Measurements from ENCODE around the gene POLE. TPM values are rescaled to one million over a fixed set of nuclear protein-coding genes. Genes with fewer than 3 reads are reported as not detected.

POLE gene
- total and polyA plus RNA-seq, 9 of the 15 experiments (the other 6 are each of a cell fraction or from before 2014, with no cell fraction given) = 2.4 to 154 (median 49.6) TPM

DNA sequence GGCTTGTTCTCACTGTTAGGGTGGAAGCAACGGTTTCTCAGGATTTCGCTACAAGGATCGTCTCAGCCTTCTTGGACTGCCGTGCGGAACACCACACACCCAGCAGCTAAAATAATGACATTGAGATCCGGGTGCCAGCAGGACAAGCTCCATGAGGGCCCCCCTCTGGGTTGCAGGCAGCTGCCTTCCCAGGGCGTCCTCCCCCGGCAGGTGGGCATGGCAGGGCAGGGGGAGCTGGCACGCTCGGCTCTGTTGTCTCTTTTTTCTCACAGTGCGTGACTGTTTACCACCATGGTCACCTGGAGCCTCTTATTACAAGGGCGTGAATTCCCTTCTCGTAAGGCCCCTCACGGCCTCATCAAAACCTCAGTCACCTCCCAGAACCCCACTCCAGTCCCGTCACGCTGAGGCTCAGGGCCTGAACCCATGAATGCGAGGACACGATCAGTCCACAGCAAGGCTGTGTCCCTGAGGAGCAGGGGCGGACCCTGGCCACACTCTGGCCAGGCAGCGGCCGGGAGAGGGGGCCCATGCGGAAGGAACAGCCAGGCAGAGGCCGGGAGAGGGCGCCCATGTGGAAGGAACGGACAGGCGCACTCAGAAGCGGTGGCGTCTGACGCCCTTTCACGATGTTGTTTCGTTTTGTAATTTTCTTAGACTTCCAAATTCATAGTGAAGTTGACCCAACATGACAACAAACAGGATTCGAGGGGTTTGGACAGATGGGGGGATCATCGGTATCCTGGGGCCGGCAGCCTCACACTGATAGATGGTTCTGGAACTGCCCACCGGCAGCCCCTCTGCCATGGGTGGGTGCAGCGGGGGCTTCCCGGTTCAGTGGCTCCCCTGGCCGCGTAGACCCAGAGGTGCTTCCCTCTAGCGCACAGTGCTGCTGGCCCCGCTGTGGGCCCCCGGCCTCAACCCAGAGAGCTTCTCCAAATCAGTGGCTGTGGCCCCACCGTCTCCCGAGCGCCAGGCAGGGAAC lies 86.8 kb downstream of the POLE start (continued):
- TF ChIP-seq ZBTB7A (IDR thresholded peaks at IDR 0.05; ENCODE audit: borderline replicate concordance, control insufficient read depth, low read depth, low read length) (peak; percentile 72; the same call in 1 of the 2 replicates), MGA (IDR thresholded peaks at IDR 0.05) (peak; percentile 63; the same call in 1 of the 2 replicates), NBN (IDR thresholded peaks at IDR 0.05; ENCODE audit: low read depth) (no peak), ZBTB33 (CRISPR knock-in tag; IDR thresholded peaks at IDR 0.05) (no peak), E2F6 (IDR thresholded peaks at IDR 0.05; ENCODE audit: borderline replicate concordance in 1 of 2, extremely low read depth in 1 of 2, insufficient read depth in 1 of 2, insufficient read length in 1 of 2, low read depth in 1 of 2, low read length in 1 of 2, poor library complexity in 1 of 2, severe bottlenecking in 1 of 2) (peak; percentile 45 to 86), HDAC1 (IDR thresholded peaks at IDR 0.05) (peak in 1 of 2 experiments; percentile 40; a peak in 1 of 4 replicates), ZNF583 (CRISPR knock-in tag; IDR thresholded peaks at IDR 0.05) (no peak)
- TF ChIP-seq, protein P1, sequence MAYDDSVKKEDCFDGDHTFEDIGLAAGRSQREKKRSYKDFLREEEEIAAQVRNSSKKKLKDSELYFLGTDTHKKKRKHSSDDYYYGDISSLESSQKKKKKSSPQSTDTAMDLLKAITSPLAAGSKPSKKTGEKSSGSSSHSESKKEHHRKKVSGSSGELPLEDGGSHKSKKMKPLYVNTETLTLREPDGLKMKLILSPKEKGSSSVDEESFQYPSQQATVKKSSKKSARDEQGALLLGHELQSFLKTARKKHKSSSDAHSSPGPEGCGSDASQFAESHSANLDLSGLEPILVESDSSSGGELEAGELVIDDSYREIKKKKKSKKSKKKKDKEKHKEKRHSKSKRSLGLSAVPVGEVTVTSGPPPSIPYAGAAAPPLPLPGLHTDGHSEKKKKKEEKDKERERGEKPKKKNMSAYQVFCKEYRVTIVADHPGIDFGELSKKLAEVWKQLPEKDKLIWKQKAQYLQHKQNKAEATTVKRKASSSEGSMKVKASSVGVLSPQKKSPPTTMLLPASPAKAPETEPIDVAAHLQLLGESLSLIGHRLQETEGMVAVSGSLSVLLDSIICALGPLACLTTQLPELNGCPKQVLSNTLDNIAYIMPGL (CRISPR knock-in tag; IDR thresholded peaks at IDR 0.05) = peak; percentile 48; the same call in 1 of the 2 replicates
